ENCODE measurements around the gene GALNT17.

DNA sequence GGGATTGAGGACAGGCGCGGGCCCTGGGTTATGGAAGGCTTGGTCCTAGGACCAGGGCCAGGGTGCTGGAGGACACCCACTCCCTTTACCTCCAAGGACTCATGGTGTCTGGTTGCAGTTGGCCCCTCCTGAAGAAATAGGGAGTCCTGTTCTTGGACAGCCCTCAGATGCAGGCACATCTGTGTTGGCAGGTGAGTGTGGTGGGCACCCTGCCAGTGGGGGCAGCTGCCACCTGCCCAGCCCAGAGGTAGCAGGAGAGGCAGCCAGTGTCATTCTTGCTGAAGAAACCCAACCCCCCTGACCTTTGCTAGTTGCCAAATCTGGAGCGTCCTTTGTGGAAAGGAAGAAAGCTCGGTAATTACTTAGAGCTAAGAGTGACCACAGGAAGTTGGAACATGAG is 8.3 kb downstream of the GALNT17 start:
- TF ChIP-seq, protein P1, sequence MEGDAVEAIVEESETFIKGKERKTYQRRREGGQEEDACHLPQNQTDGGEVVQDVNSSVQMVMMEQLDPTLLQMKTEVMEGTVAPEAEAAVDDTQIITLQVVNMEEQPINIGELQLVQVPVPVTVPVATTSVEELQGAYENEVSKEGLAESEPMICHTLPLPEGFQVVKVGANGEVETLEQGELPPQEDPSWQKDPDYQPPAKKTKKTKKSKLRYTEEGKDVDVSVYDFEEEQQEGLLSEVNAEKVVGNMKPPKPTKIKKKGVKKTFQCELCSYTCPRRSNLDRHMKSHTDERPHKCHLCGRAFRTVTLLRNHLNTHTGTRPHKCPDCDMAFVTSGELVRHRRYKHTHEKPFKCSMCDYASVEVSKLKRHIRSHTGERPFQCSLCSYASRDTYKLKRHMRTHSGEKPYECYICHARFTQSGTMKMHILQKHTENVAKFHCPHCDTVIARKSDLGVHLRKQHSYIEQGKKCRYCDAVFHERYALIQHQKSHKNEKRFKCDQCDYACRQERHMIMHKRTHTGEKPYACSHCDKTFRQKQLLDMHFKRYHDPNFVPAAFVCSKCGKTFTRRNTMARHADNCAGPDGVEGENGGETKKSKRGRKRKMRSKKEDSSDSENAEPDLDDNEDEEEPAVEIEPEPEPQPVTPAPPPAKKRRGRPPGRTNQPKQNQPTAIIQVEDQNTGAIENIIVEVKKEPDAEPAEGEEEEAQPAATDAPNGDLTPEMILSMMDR (IDR thresholded peaks at IDR 0.05) = no peak
- TF ChIP-seq POLR2A (IDR thresholded peaks at IDR 0.05) = no peak

All from uterus (tissue), 2 donors.